Right cardiac atrium (tissue), 5 donors: ENCODE measurements around the gene PRRG2. TPM values are rescaled to one million over a fixed set of nuclear protein-coding genes. Genes with fewer than 3 reads are reported as not detected.
A peak's percentile ranks its signal among the peaks of the same experiment; 100 is the strongest.

Experiments
- ATAC-seq, 2 donors: fragments of 200-7000 bp; cut with Tn5 transposase; one replicate each; pipeline versions ENCODE4 v1.8.0 to v1.9.1; 2020; ENCODE audit warnings: moderate library complexity in 2 of 2, mild to moderate bottlenecking in 1 of 2
- DNase-seq, 3 donors: peaks; one replicate each; pipeline ENCODE4 v3.0.0-alpha.2; 2020
- H3K27ac ChIP-seq: one replicate; pipeline ENCODE4 v1.5.1; 2013; ENCODE audit warnings: mild to moderate bottlenecking, low read length, control low read depth, moderate library complexity
- H3K27me3 ChIP-seq: one replicate; pipeline ENCODE4 v1.6.1; 2013; ENCODE audit not compliant: control insufficient read depth, insufficient read depth
- H3K4me1 ChIP-seq: one replicate; pipeline ENCODE4 v1.6.1; 2013; ENCODE audit warnings: low read length; ENCODE audit not compliant: control insufficient read depth, insufficient read depth
- H3K4me3 ChIP-seq: one replicate; pipeline ENCODE4 v1.5.1; 2013; ENCODE audit warnings: low read length, control low read depth
- H3K9me3 ChIP-seq: one replicate; pipeline ENCODE4 v1.6.1; 2013; ENCODE audit warnings: low read length; ENCODE audit not compliant: control insufficient read depth
- WGBS: extraction: QIAGEN DNeasy Blood & Tissue Kit; methylation state at CpG from one replicate; pipeline ENCODE4 v1.1.7; 2013; 5-methylcytosine and 5-hydroxymethylcytosine counted together
- intact Hi-C, 4 donors: fragments of 100-400 bp; cut with DNase I; formaldehyde crosslinking; loops; one replicate each; pipeline versions ENCODE4 v1.11.0 to v1.14.0; 2022 to 2023
- polyA plus RNA-seq: library from polyadenylated mRNA; stranded (reverse); fragments of 200-250 nt; gene quantifications from one replicate; pipeline ENCODE4 v1.2.3, GENCODE V29; 2013
- total RNA-seq, 4 donors: library from RNA; stranded (reverse); fragmentation: NEBNext Ultra II Directional; extraction: Animal tissue kit (Norgen Biotek cat#: 25700); gene quantifications; one replicate each; pipeline ENCODE4 v1.2.1, GENCODE V29; 2021
- donor health status: healthy with polysubstance abuse.
- donor health status: DM: no; HTN: yes; CAD: no.
- donor health status: DM: no; HTN: no; CAD: no.
- donor health status: DM: no; HTN: yes; CAD: no; lungs with severe emphysema.
- donor health status: DM: yes; HTN: yes; CAD: no.

Gene PRRG2
- total and polyA plus RNA-seq, 5 donors = 0.42 to 1.2 (median 0.74) TPM

DNA sequence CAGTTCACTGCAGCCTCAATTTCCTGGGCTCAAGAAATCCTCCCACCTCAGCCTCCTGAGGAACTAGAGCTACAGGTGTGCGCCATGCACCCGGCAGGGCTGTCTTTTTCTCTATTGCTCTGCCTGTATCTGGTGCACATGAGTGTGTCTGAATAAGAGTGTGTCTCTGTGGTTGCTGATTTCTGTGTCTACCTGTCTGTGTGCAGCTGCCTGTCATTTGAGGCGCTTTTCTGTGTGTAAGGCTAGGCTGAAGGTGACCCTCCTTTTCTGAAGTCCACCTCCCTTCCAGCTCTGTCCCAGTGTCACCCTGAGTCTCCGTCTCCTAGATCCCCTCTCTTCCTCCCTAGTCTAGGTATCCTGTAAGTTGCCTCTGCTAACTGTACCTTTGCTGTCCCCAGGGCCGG lies 8.4 kb downstream of the PRRG2 start:
- Histone ChIP-seq H3K4me1 (peaks cover 5% of the 10 kb centered on the region), H3K9me3 (no peaks in the 10 kb centered on the region), H3K27ac (peak overlapping the region; percentile 42), H3K4me3 (no peak overlapping the region), H3K27me3 (no peaks in the 10 kb centered on the region)
- intact Hi-C loops = loop anchor here in 1 of 4 donors (10.0 kb wide), 2 partner anchors 45 to 85 kb away; partner anchors contain the start of gene PRMT1
- DNase-seq = peak in 1 of 3 donors; percentile 28
- 60% methylated on average over 5 of the region's 5 CpGs for WGBS
- ATAC-seq = no peak

DNA sequence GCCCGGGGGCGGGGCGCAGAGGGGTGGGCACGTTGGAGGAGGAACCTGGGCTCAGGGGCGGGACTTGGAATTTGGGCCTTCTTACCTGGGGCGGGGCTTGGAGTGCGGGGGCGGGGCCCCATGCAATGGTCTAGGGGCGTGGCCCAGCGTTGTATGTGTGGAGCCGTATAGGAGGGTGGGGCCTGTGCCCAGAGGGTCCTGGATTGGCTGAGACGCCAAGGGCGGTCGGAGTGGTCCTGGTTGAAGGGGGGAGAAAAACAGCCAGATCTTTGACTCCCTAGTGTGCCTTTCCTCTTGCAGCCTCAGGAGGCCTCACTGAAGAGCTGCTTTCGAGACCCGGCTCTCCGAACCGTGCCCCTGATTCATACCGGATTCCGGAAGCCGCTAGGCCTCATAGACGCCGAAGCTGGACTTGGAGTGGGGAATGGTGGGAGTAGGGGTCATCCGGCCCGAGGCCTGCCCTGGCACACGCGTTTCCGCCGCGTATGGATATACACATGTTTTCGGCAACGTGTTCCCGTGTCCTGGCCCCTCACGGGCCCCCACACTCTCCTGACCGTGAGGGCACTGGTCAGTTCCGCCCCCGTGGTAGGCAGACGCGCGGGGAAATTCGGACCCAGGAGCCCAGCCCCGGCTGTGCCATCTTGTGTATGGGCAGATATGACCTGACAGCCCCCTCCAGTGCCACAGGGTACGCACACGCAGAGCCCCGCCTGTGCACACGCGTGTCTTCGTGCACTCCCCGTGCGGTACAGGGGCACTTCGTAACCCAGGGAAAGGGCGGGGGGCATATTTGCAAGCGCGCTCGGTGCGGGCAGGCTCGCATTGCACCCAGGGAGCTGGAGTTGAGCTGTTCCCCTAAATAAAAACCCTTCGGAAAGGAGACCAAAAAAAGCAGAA lies 9.2 kb downstream of the PRRG2 start:
- intact Hi-C loops = loop anchor here in 2 of 4 donors (5.0 to 10.0 kb wide), 3 partner anchors 47 to 84 kb away; partner anchors contain the start of genes BCL2L12 (in 1 of the 2), IRF3 (in 1 of the 2) and PRMT1 (in 1 of the 2)
- DNase-seq = peak; percentile 96 to 98 (median 98)
- under 1% methylated on average over 58 of the region's 58 CpGs for WGBS
- Histone ChIP-seq H3K4me1 (peaks cover 5% of the 10 kb centered on the region), H3K9me3 (no peaks in the 10 kb centered on the region), H3K4me3 (peak overlapping the region; percentile 98), H3K27me3 (no peaks in the 10 kb centered on the region), H3K27ac (peak overlapping the region; percentile 89)
- peak; percentile 90 to 91 for ATAC-seq

DNA sequence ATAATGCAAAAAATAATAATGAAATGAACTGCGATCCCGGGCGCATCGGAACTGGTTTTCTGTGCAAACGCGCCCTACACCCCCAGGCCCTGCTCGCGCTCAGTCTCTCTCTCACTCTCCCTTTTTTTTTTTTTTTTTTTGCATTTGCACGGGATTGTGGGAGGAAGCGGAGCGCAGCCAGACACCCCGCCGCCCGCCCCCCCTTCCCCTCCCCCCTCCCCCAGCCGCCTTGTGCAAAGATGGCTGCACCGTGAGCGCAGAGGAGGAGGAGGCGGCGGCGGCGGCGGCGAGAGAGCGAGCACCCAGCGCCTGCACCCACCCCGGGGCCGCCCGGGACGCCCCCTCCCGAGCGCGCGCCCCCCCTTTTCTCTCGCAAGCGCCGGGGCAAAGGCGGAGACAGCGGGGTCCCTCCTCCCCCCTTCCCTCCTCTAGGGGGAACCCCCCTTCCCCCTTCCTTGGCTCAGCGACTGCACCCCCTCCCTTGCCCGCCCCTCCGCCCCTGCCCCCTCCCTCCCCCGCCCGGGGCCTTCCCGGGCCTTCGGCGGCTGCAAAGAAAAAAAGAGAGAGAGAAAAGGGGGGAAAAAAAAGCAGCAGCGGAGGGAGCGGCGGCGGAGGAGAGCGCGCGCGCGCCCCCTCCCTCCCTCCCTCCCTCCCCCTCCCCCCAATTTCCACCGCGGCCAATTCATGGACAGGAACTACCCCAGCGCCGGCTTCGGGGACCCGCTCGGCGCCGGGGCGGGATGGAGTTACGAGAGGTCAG lies 10.0 kb downstream of the PRRG2 start, which contains the start of gene PRR12:
Gene PRR12 (plus strand): TSS at position 212 of the 760 bp plus-strand sequence. CDS start 473 bp downstream, at position 685.
- intact Hi-C loops = loop anchor here in 2 of 4 donors (5.0 to 10.0 kb wide), 3 partner anchors 46 to 84 kb away; partner anchors contain the start of genes BCL2L12 (in 1 of the 2), IRF3 (in 1 of the 2) and PRMT1 (in 1 of the 2)
- peaks cover 5% of the 10 kb centered on the region for H3K4me1 ChIP-seq
- H3K9me3 ChIP-seq = no peaks in the 10 kb centered on the region
- no peaks in the 10 kb centered on the region for H3K27me3 ChIP-seq
- peak; percentile 55 to 89 (median 88) for DNase-seq
- peak; percentile 68 to 70 for ATAC-seq
- H3K4me3 ChIP-seq = peak within 1 kb of the TSS; percentile 98
- peak within 1 kb of the TSS; percentile 95 for H3K27ac ChIP-seq
- WGBS = under 1% methylated on average over 63 of the region's 66 CpGs

DNA sequence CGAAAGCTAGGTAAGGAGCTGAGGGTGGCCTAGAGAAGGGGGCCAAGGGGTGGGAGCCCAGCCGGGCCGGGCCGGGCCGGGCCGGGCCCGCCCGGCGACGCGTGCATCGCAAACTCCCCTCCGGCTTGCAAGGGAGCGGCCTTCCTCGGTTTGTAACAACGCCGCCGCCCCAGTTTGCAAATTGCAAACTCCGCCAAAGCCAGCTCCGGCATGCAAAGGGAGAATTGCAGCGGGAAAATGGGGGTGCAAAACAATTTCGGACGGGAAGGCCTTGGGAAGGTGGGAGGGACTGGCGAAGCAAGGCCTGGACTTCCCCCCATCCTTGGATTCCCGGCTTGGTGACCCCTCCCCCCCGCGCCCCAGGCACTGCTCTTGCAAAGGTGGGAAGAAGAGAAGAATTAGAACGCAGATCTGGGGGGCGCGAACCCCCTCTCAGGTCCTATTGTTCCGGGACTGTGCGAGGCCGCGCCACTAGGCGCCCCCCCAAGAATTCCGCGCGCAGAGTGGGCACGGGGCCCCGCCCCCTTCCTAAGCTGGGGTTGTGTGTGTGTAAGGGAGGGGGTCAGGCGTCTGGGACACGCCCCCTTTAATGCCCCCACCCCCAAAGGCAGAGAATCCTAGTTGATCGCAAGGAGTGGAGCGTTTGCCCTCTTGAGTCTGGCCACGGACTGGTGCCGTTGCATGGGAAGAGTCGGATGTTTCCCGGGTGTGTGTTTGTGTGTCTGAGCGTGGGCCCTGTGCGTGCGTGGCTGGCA lies 10.8 kb downstream of the PRRG2 start:
- Histone ChIP-seq H3K4me3 (peak overlapping the region; percentile 98), H3K9me3 (no peaks in the 10 kb centered on the region), H3K27me3 (no peaks in the 10 kb centered on the region), H3K27ac (peak overlapping the region; percentile 79), H3K4me1 (peaks cover 5% of the 10 kb centered on the region)
- intact Hi-C loops = loop anchor here in 2 of 4 donors (5.0 to 10.0 kb wide), 3 partner anchors 45 to 83 kb away; partner anchors contain the start of genes BCL2L12 (in 1 of the 2), IRF3 (in 1 of the 2) and PRMT1 (in 1 of the 2)
- WGBS = under 1% methylated on average over 51 of the region's 51 CpGs
- DNase-seq = peak; percentile 46 to 85 (median 80)
- ATAC-seq = no peak

DNA sequence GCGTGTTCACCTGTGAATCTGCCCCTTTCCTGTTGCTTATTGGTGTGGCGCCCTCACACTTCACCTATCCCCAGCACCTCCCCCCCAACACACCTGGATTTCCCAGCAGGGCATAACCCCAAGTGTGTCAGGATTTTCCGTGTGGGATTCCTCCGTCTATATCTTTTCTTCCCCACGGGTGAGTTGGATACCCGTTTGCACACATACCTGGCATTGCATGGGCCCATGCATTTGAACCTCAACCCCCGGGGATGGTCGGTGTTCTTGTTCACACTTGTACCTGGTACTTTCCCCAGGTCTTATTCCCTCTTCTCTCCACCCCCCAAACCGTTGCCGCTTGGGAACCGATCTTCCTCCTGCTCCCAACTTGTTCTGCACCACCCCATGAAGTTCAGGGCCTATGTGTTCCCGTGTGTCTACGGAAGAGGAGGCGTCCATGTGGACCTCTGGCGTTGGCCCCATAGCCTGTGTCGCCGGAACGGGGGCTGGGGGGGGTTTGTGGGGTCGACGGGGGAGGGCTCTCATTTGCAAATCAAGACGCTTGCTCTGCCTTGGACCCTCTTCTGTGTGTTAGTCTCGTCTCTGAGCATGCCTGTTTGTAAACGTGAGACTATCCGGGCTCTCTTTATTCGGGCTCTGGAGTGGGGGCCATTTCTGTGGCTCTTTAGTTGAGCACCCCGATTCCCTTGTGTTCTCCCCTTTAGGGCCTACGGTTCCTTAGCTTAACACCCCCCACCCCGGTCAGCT lies 11.5 kb downstream of the PRRG2 start:
- no peaks in the 10 kb centered on the region for H3K9me3 ChIP-seq
- peaks cover 5% of the 10 kb centered on the region for H3K4me1 ChIP-seq
- H3K27ac ChIP-seq = peak overlapping the region; percentile 9
- ATAC-seq (no peak), DNase-seq (peak in 1 of 3 donors; percentile 60)
- no peaks in the 10 kb centered on the region for H3K27me3 ChIP-seq
- WGBS = 6% methylated on average over 28 of the region's 28 CpGs
- peak overlapping the region; percentile 98 for H3K4me3 ChIP-seq
- intact Hi-C loops = loop anchor here in 2 of 4 donors (5.0 to 10.0 kb wide), 3 partner anchors 45 to 82 kb away; partner anchors contain the start of genes BCL2L12 (in 1 of the 2), IRF3 (in 1 of the 2) and PRMT1 (in 1 of the 2)

DNA sequence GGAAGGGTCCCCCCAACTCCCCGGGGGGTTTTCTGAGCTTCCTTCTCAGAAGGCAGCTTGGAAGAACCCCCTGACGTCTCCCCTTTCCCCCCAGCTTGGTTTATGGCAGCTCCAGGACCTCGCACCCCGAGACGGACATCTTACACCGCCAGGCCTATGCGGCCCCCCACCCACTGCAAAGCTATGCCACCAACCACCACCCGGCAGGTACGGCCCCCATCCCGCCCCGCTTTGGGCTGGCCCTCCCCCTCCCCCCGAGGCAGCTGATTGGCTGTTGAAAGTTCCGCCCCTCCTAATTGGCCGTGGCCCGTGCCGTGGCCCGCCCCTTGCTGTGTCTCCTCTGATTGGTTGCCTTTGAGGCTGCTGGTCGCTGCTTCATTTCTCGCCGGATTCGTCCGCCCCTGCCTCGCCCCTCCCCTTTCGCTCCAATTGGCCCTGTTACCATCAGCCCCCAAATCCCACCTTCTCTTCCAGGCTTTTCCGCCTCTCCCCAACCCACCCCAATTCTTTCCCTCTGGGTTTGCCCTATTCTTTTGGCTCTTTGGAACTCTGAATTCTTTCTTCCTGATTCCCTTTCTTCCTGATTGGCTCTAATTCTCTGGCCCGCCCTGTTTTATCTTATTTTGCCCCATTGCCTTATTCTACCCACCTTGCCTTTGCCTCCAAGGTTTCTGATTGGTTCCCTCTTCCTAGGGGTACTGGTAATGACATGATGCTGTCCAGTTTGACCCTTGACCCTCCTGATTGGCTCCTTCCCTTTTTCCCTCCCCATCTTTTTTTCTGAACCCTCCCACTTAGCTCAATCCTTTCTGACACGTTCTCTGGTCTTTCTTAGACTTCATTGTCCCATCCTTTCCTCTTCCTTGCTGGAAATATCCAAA lies 12.4 kb downstream of the PRRG2 start:
- peak overlapping the region; percentile 80 for H3K27ac ChIP-seq
- H3K4me1 ChIP-seq = peaks cover 5% of the 10 kb centered on the region
- H3K4me3 ChIP-seq = peak overlapping the region; percentile 12
- no peaks in the 10 kb centered on the region for H3K27me3 ChIP-seq
- H3K9me3 ChIP-seq = no peaks in the 10 kb centered on the region
- ATAC-seq (peak; percentile 72 to 75), DNase-seq (peak; percentile 95 to 97 (median 97))
- intact Hi-C loops = loop anchor here in 2 of 4 donors (5.0 to 10.0 kb wide), 3 partner anchors 44 to 81 kb away; partner anchors contain the start of genes BCL2L12 (in 1 of the 2), IRF3 (in 1 of the 2) and PRMT1 (in 1 of the 2)
- WGBS = 8% methylated on average over 27 of the region's 27 CpGs

DNA sequence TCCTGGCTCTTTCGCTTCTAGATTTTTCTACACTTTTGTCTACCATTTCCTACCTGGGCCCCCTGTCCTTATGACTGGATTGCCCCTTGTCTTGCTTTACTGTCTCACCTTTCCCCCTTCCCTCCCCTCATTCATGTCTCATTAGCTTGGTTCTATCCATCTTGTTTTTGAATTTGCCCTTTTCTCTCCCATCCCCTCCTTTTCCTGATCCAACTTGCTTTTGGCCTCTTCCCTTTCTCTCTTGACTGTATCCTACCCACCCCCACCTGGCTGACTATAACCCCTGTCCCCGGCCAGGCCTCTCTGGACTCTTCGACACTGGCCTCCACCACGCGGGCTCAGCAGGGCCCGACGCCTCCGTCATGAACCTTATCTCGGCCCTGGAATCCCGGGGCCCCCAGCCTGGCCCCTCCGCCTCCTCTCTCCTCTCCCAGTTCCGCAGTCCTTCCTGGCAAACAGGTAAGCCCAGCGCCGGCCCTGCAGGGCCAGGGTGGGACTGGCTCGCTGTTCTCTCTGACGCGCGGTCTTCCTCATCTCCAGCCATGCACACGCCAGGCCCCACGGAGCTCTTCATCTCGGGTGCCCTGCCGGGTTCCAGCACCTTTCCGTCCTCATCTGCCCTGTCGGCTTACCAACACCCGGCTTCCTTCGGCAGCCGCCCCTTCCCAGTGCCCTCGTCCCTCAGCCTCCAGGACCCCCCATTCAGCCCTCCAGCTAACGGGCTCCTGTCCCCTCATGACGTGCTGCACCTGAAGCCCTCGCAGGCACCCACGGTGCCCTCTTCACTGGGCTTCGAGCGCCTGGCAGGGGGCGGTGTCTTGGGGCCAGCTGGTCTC lies 13.3 kb downstream of the PRRG2 start:
- Histone ChIP-seq H3K4me1 (peaks cover 5% of the 10 kb centered on the region), H3K9me3 (no peaks in the 10 kb centered on the region), H3K27ac (no peak overlapping the region), H3K4me3 (no peak overlapping the region), H3K27me3 (no peaks in the 10 kb centered on the region)
- no peak for ATAC-seq
- WGBS = 81% methylated on average over 35 of the region's 35 CpGs
- intact Hi-C loops = loop anchor here in 2 of 4 donors (5.0 to 10.0 kb wide), 3 partner anchors 43 to 80 kb away; partner anchors contain the start of genes BCL2L12 (in 1 of the 2), IRF3 (in 1 of the 2) and PRMT1 (in 1 of the 2)
- DNase-seq = peak in 2 of 3 donors; percentile 54 to 61
